Osteoblast (primary cell): ENCODE measurements around the gene UCP1. TPM values are rescaled to one million over a fixed set of nuclear protein-coding genes. Genes with fewer than 3 reads are reported as not detected.

Experiments
- DNase-seq: peaks from one replicate; pipeline ENCODE4 v3.0.0; 2011; ENCODE audit warnings: low spot score, mixed read lengths; ENCODE audit not compliant: insufficient read length; ENCODE audit errors: missing footprints
- H2AFZ ChIP-seq: 2 replicates; pipeline ENCODE4 v1.6.0; 2011; ENCODE audit warnings: mild to moderate bottlenecking, low read length
- H3K27ac ChIP-seq: 2 replicates; pipeline ENCODE4 v1.5.1; 2011; ENCODE audit warnings: mild to moderate bottlenecking, low read depth, low read length, moderate library complexity
- H3K27me3 ChIP-seq: 2 replicates; pipeline ENCODE4 v1.6.0; 2012; ENCODE audit warnings: mild to moderate bottlenecking, control low read depth, inconsistent platforms, low read length, moderate library complexity; ENCODE audit not compliant: insufficient read depth
- H3K36me3 ChIP-seq: 2 replicates; pipeline ENCODE4 v1.5.1; 2011; ENCODE audit warnings: mild to moderate bottlenecking, low read length, control low read depth, moderate library complexity; ENCODE audit not compliant: insufficient read depth
- H3K4me1 ChIP-seq: 2 replicates; pipeline ENCODE4 v1.5.1; 2011; ENCODE audit warnings: mild to moderate bottlenecking, low read length, control low read depth, moderate library complexity; ENCODE audit not compliant: insufficient read depth
- H3K4me2 ChIP-seq: 2 replicates; pipeline ENCODE4 v1.6.0; 2011; ENCODE audit warnings: mild to moderate bottlenecking, low read length; ENCODE audit not compliant: insufficient read depth
- H3K4me3 ChIP-seq: fragments of 200-600 bp; sonication (generic); 3 replicates; pipeline ENCODE4 v1.5.1; 2012; ENCODE audit warnings: mild to moderate bottlenecking, low read length, inconsistent platforms; ENCODE audit not compliant: insufficient read depth
- H3K79me2 ChIP-seq: 2 replicates; pipeline ENCODE4 v1.6.0; 2012; ENCODE audit warnings: mild to moderate bottlenecking, low read length, control low read depth, inconsistent platforms; ENCODE audit not compliant: insufficient read depth
- H3K9me3 ChIP-seq: 2 replicates; pipeline ENCODE4 v1.5.1; 2011; ENCODE audit warnings: low read depth, low read length, control low read depth
- H4K20me1 ChIP-seq: 2 replicates; pipeline ENCODE4 v1.6.0; 2012; ENCODE audit warnings: mild to moderate bottlenecking, low read length, control low read depth; ENCODE audit not compliant: insufficient read depth
- CTCF ChIP-seq: IDR thresholded peaks from 2 replicates; pipeline ENCODE4 v1.5.1; 2011; ENCODE audit warnings: mild to moderate bottlenecking, low read depth, low read length, moderate library complexity; ENCODE audit errors: extremely low read depth
- total RNA-seq: library from RNA; depleted of rRNA; stranded (reverse); fragments of >200 nt; gene quantifications from 2 replicates; pipeline ENCODE4 v1.2.3, GENCODE V29; 2012

Gene UCP1
- total RNA-seq, 1 donor, result not detected

- Histone ChIP-seq H3K79me2 (no peaks in the 10 kb centered on the region), H3K27ac (no peak overlapping the region), H3K4me2 (no peak overlapping the region), H3K4me1 (no peaks in the 10 kb centered on the region), H3K4me3 (no peak overlapping the region), H2AFZ (no peak overlapping the region), H3K36me3 (no peaks in the 10 kb centered on the region), H3K9me3 (peaks cover 3% of the 10 kb centered on the region), H4K20me1 (no peaks in the 10 kb centered on the region), H3K27me3 (peaks cover 68% of the 10 kb centered on the region)
- no peak for TF ChIP-seq CTCF
- no peak for DNase-seq
Observed at GRCh38 chr4:140575489-140575888, 6.7 kb upstream of the UCP1 start.

GRCh38 chr4:140571620-140572019 is 2.9 kb upstream of the UCP1 start:
- H3K79me2 ChIP-seq, result no peaks in the 10 kb centered on the region
- peaks cover 9% of the 10 kb centered on the region for H3K4me1 ChIP-seq
- no peak overlapping the region for H3K4me3 ChIP-seq
- peaks cover 3% of the 10 kb centered on the region for H3K9me3 ChIP-seq
- DNase-seq, result no peak
- H2AFZ ChIP-seq, result no peak overlapping the region
- TF ChIP-seq CTCF, result no peak
- peaks cover 74% of the 10 kb centered on the region for H3K27me3 ChIP-seq
- H3K4me2 ChIP-seq, result no peak overlapping the region
- H4K20me1 ChIP-seq, result no peaks in the 10 kb centered on the region
- no peaks in the 10 kb centered on the region for H3K36me3 ChIP-seq
- no peak overlapping the region for H3K27ac ChIP-seq

GRCh38 chr4:140569307-140569638 is 512 bp upstream of the UCP1 start:
- Histone ChIP-seq H4K20me1 (no peaks in the 10 kb centered on the region), H3K4me2 (peak overlapping the region; percentile 64), H3K27me3 (peaks cover 78% of the 10 kb centered on the region), H3K9me3 (peaks cover 3% of the 10 kb centered on the region), H3K36me3 (no peaks in the 10 kb centered on the region), H3K27ac (no peak overlapping the region), H3K79me2 (no peaks in the 10 kb centered on the region), H2AFZ (no peak overlapping the region), H3K4me1 (peaks cover 9% of the 10 kb centered on the region), H3K4me3 (peak overlapping the region; percentile 56)
- TF ChIP-seq CTCF, result no peak
- DNase-seq, result no peak

GRCh38 chr4:140559696-140560095 is 9.1 kb downstream of the UCP1 start:
- no peak for TF ChIP-seq CTCF
- DNase-seq, result no peak
- H3K36me3 ChIP-seq, result no peaks in the 10 kb centered on the region
- no peak overlapping the region for H3K27ac ChIP-seq
- peaks cover 9% of the 10 kb centered on the region for H3K27me3 ChIP-seq
- no peaks in the 10 kb centered on the region for H3K9me3 ChIP-seq
- no peaks in the 10 kb centered on the region for H3K79me2 ChIP-seq
- no peak overlapping the region for H2AFZ ChIP-seq
- H3K4me2 ChIP-seq, result no peak overlapping the region
- H4K20me1 ChIP-seq, result no peaks in the 10 kb centered on the region
- no peaks in the 10 kb centered on the region for H3K4me1 ChIP-seq
- H3K4me3 ChIP-seq, result no peak overlapping the region
